NCI-H2196 (cell line): ENCODE measurements around the gene SLC37A4.

Source experiments
- DNase-seq: peaks from one replicate; lab custom pipeline; 2025; ENCODE audit not compliant: unreplicated experiment; lab: John Stamatoyannopoulos, UW

Gene SLC37A4

GRCh38 chr11:118979434-118979833 lies 51.2 kb downstream of the SLC37A4 start:
- no peak for DNase-seq

- DNase-seq = peak; percentile 10
Observed at GRCh38 chr11:118975771-118976709, 54.6 kb downstream of the SLC37A4 start.
